ENCODE measurements around the gene ADAT3. TPM values are rescaled to one million over a fixed set of nuclear protein-coding genes. Genes with fewer than 3 reads are reported as not detected.
A peak's percentile ranks its signal among the peaks of the same experiment; 100 is the strongest.

The ADAT3 gene
- total RNA-seq, 2 experiments from 2014 or later, result 7.9 to 16.4 TPM

DNA sequence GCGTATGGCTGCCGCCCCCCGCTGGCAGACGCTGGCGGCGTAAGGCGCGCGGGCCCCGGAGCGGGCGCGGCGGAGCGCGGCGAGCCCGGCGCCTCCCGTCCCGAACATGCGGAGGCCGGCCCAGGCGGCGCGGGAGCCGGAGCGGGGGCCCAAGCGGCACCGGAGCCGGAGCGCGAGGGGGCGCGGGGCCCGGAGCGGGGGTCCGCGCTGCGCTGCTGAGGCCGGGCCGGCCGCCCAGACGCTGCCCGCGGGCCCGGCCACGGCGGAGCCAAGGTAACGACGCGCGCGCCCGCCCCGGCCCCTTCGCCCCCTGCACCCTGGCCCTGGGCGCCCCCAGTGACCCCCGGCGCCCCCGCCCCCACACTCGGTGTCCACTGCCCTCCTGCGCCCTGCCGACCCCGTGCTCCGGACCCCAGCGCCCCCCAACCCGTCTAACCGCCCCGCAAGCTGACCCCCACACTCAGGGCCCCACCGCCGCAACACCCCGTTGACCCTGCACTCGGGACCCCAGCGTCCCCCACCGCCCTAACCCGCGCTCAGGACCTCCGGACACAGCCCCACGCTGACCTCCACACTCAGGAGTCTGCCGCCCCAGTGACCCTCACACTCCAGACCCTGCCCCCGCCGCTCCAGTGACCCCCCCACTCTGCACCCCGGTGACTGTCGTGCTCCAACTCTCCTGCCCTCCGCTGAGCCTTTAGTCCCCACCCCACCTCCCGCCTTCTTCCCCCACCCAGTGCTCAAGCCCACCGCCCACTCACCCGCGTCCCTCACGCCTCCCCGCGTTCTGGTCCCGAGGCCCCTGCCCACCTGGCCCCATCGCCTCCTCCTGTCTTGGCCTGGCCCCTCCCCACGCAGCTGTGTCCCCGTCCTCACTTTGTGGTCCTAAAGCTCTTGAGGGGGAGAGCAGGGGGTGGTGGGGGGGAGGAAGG, 36.2 kb downstream of the ADAT3 start, which contains the start of gene CSNK1G2:
Gene CSNK1G2 (plus strand): TSS at position 27 of the 932 bp plus-strand sequence. CDS start 28,601 bp downstream, outside the sequence.
- no TSS peak for BruUV-seq (replicated peaks)
- peak within 1 kb of the TSS; percentile 79 for H3K27ac ChIP-seq (ENCODE audit: low read depth, low read length, poor library complexity, severe bottlenecking)
- DNase-seq (ENCODE audit: low spot score), result no peak
- H3K4me3 ChIP-seq (ENCODE audit: low read depth, low read length, poor library complexity, severe bottlenecking), result peak within 1 kb of the TSS; percentile 95
- TF ChIP-seq, protein P1, sequence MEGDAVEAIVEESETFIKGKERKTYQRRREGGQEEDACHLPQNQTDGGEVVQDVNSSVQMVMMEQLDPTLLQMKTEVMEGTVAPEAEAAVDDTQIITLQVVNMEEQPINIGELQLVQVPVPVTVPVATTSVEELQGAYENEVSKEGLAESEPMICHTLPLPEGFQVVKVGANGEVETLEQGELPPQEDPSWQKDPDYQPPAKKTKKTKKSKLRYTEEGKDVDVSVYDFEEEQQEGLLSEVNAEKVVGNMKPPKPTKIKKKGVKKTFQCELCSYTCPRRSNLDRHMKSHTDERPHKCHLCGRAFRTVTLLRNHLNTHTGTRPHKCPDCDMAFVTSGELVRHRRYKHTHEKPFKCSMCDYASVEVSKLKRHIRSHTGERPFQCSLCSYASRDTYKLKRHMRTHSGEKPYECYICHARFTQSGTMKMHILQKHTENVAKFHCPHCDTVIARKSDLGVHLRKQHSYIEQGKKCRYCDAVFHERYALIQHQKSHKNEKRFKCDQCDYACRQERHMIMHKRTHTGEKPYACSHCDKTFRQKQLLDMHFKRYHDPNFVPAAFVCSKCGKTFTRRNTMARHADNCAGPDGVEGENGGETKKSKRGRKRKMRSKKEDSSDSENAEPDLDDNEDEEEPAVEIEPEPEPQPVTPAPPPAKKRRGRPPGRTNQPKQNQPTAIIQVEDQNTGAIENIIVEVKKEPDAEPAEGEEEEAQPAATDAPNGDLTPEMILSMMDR (conservative IDR thresholded peaks at IDR 0.05; ENCODE audit: low read length), result no peak
- TF ChIP-seq EZH2phosphoT487 (IDR thresholded peaks at IDR 0.05; ENCODE audit: borderline replicate concordance, low read depth, low read length), result no peak
- ChIA-PET CTCF (ENCODE audit: unreplicated experiment) (interaction anchor here (0.6 kb wide), 2 partner anchors 146 to 1183 kb away, joined by 3 to 4 read pairs; no protein-coding TSS in a partner anchor), POLR2A (interaction anchor here (0.6 kb wide), 1 partner anchor 679 kb away, joined by 3 read pairs; no protein-coding TSS in a partner anchor)
- H3K4me1 ChIP-seq (ENCODE audit: insufficient read depth, low read length, poor library complexity, severe bottlenecking), result peaks cover 28% of the 10 kb centered on the region
- peak within 1 kb of the TSS; percentile 99 for H3K4me2 ChIP-seq (ENCODE audit: low read length)
- H4K20me1 ChIP-seq (ENCODE audit: insufficient read depth, low read length), result no peaks in the 10 kb centered on the region; the same call in 1 of the 2 replicates
- H3K9me2 ChIP-seq (ENCODE audit: insufficient read depth, low read length), result no peaks in the 10 kb centered on the region
- peaks cover 48% of the 10 kb centered on the region for H3K79me2 ChIP-seq (ENCODE audit: insufficient read depth, low read depth, low read length)
- no peaks in the 10 kb centered on the region for H3K36me3 ChIP-seq (ENCODE audit: insufficient read depth, low read length)
- intact Hi-C loops (cut with micrococcal nuclease; ENCODE audit: unreplicated experiment), result no loop called here
- H3K9me3 ChIP-seq (ENCODE audit: low read length), result no peaks in the 10 kb centered on the region
- peak within 1 kb of the TSS; percentile 85 for H2AFZ ChIP-seq (ENCODE audit: low read length)

DNA sequence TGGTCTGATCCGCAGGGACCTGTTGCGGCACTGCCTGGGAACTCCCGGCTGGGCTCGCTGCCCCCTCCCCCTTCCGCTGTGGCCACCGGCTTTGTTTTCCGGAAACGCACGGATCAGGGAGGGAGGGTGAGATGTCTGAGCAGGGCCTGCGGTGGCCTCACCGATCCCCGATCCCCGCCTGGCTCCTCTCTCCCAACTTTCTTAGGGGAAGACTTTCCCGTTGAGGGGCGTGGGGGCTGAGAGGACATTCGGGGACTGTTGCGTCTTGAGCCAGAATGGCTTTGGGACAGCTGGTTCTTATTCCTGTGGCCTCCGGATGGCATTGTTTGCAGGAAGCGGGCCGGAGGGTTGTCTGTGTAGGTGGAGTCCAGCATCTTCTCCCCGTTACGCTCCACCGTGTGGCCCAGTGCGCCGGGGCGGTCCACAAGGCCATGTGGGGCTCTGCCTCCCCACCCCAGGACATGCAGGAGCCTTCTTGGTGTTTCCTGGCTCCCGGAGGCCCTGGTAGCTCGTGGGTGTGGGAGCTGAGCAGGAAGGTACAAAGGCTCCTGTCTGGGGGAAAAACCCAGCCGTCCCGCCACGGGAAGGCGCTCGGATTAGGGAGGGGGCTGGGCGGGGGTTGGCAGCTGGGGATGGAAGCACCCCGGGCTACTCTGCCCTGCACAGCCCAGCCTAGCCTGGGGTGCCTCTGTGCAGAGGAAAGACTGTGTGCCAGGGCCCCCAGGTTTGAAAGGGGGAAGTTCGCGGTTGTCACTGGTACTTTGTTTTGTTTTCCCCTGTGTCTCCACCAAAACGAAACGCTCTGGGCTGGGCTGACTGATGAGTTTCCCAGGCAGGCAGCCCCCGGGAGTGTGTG, 37.1 kb downstream of the ADAT3 start:
- no peak for TF ChIP-seq EZH2phosphoT487 (IDR thresholded peaks at IDR 0.05; ENCODE audit: borderline replicate concordance, low read depth, low read length)
- TF ChIP-seq, protein P1 (conservative IDR thresholded peaks at IDR 0.05; ENCODE audit: low read length), result 0 out of 2 replicates have a peak, but pooled peaks have one; percentile 24
- H3K4me1 ChIP-seq (ENCODE audit: insufficient read depth, low read length, poor library complexity, severe bottlenecking), result peaks cover 28% of the 10 kb centered on the region
- H2AFZ ChIP-seq (ENCODE audit: low read length), result no peak overlapping the region
- H3K4me3 ChIP-seq (ENCODE audit: low read depth, low read length, poor library complexity, severe bottlenecking), result peak overlapping the region; percentile 95
- POLR2A ChIA-PET, result interaction anchor here (0.6 kb wide), 1 partner anchor 680 kb away, joined by 3 read pairs; no protein-coding TSS in a partner anchor
- CTCF ChIA-PET (ENCODE audit: unreplicated experiment), result interaction anchor here (0.6 kb wide), 2 partner anchors 145 to 1184 kb away, joined by 3 to 4 read pairs; no protein-coding TSS in a partner anchor
- no peaks in the 10 kb centered on the region; the same call in 1 of the 2 replicates for H4K20me1 ChIP-seq (ENCODE audit: insufficient read depth, low read length)
- H3K9me2 ChIP-seq (ENCODE audit: insufficient read depth, low read length), result no peaks in the 10 kb centered on the region
- H3K27ac ChIP-seq (ENCODE audit: low read depth, low read length, poor library complexity, severe bottlenecking), result peak overlapping the region; percentile 79
- H3K79me2 ChIP-seq (ENCODE audit: insufficient read depth, low read depth, low read length), result peaks cover 55% of the 10 kb centered on the region
- BruUV-seq (replicated peaks), result no TSS peak
- DNase-seq (ENCODE audit: low spot score), result peak; percentile 65
- H3K36me3 ChIP-seq (ENCODE audit: insufficient read depth, low read length), result peaks cover 5% of the 10 kb centered on the region; the same call in 1 of the 2 replicates
- no peaks in the 10 kb centered on the region for H3K9me3 ChIP-seq (ENCODE audit: low read length)
- H3K4me2 ChIP-seq (ENCODE audit: low read length), result peak overlapping the region; percentile 89
- intact Hi-C loops (cut with micrococcal nuclease; ENCODE audit: unreplicated experiment), result no loop called here

Data from OCI-LY7 (cell line).